Uterus (tissue), 2 donors: Measurements from ENCODE around the gene NINL.

Experiments
- CTCF ChIP-seq, 4 experiments: fragments of 200-600 bp in 2 of 4; fragments of 450-650 bp in 2 of 4; sonication (generic) in 2 of 4; IDR thresholded peaks; one replicate each; pipeline ENCODE4 v1.5.1; 2016 to 2019; ENCODE audit warnings: antibody characterized with exemption in 4 of 4, mild to moderate bottlenecking in 2 of 4, moderate library complexity in 1 of 4
- POLR2A ChIP-seq, 2 donors: fragments of 450-650 bp; IDR thresholded peaks; one replicate each; pipeline ENCODE4 v1.6.1; 2016; ENCODE audit warnings: antibody characterized with exemption in 2 of 2, mild to moderate bottlenecking in 1 of 2, moderate library complexity in 1 of 2

- TF ChIP-seq CTCF (IDR thresholded peaks at IDR 0.05): no peak
- no peak for TF ChIP-seq POLR2A (IDR thresholded peaks at IDR 0.05)
These were observed 6.1 kb downstream of the NINL start for GRCh38 chr20:25579081-25579770.
